Liver (tissue), 9 donors: ENCODE measurements around the gene ABLIM1. TPM values are rescaled to one million over a fixed set of nuclear protein-coding genes. Genes with fewer than 3 reads are reported as not detected.

Experiments used
- DNase-seq: peaks from one replicate; pipeline ENCODE4 v3.0.0-alpha.2; 2017; ENCODE audit warnings: low spot score
- H3K27ac ChIP-seq, 2 donors: one replicate each; pipeline ENCODE4 v1.7.0; 2013; ENCODE audit warnings: inconsistent platforms in 2 of 2, low read length in 2 of 2, control low read depth in 1 of 2, low read depth in 1 of 2, mild to moderate bottlenecking in 1 of 2
- H3K27me3 ChIP-seq, 4 donors: one replicate each; pipeline versions ENCODE4 v1.6.1 to v1.7.0; 2013; ENCODE audit warnings: low read length in 3 of 4, inconsistent platforms in 1 of 4, mild to moderate bottlenecking in 1 of 4, moderate library complexity in 1 of 4; ENCODE audit not compliant: control insufficient read depth in 4 of 4, insufficient read depth in 4 of 4
- H3K36me3 ChIP-seq, 4 donors: one replicate each; pipeline versions ENCODE4 v1.6.1 to v1.7.0; 2013; ENCODE audit warnings: low read length in 3 of 4, mild to moderate bottlenecking in 3 of 4, low read depth in 1 of 4, moderate library complexity in 1 of 4; ENCODE audit not compliant: control insufficient read depth in 4 of 4, insufficient read depth in 3 of 4
- H3K4me1 ChIP-seq, 4 donors: one replicate each; pipeline versions ENCODE4 v1.6.1 to v1.7.0; 2013; ENCODE audit warnings: low read length in 3 of 4, mild to moderate bottlenecking in 3 of 4, moderate library complexity in 1 of 4; ENCODE audit not compliant: control insufficient read depth in 4 of 4, insufficient read depth in 4 of 4
- H3K4me3 ChIP-seq, 3 donors: one replicate each; pipeline versions ENCODE4 v1.6.1 to v1.7.0; 2013; ENCODE audit warnings: low read length in 3 of 3, control low read depth in 1 of 3, low read depth in 1 of 3, mild to moderate bottlenecking in 1 of 3
- H3K9ac ChIP-seq, 2 donors: one replicate each; pipeline ENCODE4 v1.7.0; 2013; ENCODE audit warnings: low read length in 2 of 2, mild to moderate bottlenecking in 2 of 2, moderate library complexity in 2 of 2, control low read depth in 1 of 2, low read depth in 1 of 2
- H3K9me3 ChIP-seq, 4 donors: one replicate each; pipeline versions ENCODE4 v1.6.1 to v1.7.0; 2013; ENCODE audit warnings: low read length in 3 of 4; ENCODE audit not compliant: control insufficient read depth in 4 of 4
- EGR1 ChIP-seq, 2 donors: IDR thresholded peaks; 2 replicates each; pipeline ENCODE4 v1.6.1; 2016 to 2018; ENCODE audit warnings: antibody characterized with exemption in 2 of 2, low read depth in 2 of 2
- FOXA1 ChIP-seq: IDR thresholded peaks from 2 replicates; pipeline ENCODE4 v1.6.1; 2016; ENCODE audit warnings: antibody characterized with exemption
- FOXA2 ChIP-seq: IDR thresholded peaks from 2 replicates; pipeline ENCODE4 v1.6.1; 2016; ENCODE audit warnings: antibody characterized with exemption
- GABPA ChIP-seq, 2 donors: IDR thresholded peaks in 1 of 2; conservative IDR thresholded peaks in 1 of 2; 2 replicates each; pipeline ENCODE4 v1.6.1; 2016; ENCODE audit warnings: antibody characterized with exemption in 2 of 2, mild to moderate bottlenecking in 1 of 2, moderate library complexity in 1 of 2
- HNF4A ChIP-seq, 2 donors: conservative IDR thresholded peaks; 2 replicates each; pipeline ENCODE4 v1.6.1; 2016; ENCODE audit warnings: antibody characterized with exemption in 2 of 2, mild to moderate bottlenecking in 2 of 2
- HNF4G ChIP-seq: IDR thresholded peaks from 2 replicates; pipeline ENCODE4 v1.6.1; 2016; ENCODE audit warnings: antibody characterized with exemption
- JUND ChIP-seq, 2 donors: IDR thresholded peaks; 2 replicates each; pipeline ENCODE4 v1.6.1; 2016; ENCODE audit warnings: antibody characterized with exemption in 2 of 2
- NR2F2 ChIP-seq: IDR thresholded peaks from 2 replicates; pipeline ENCODE4 v1.6.1; 2016; ENCODE audit warnings: antibody characterized with exemption
- RAD21 ChIP-seq, 2 donors: IDR thresholded peaks; 2 replicates each; pipeline ENCODE4 v1.6.1; 2016; ENCODE audit warnings: antibody characterized with exemption in 2 of 2, mild to moderate bottlenecking in 2 of 2
- RXRA ChIP-seq, 2 donors: IDR thresholded peaks; 2 replicates each; pipeline ENCODE4 v1.6.1; 2017 to 2018; ENCODE audit warnings: antibody characterized with exemption in 2 of 2, mild to moderate bottlenecking in 1 of 2
- SP1 ChIP-seq: IDR thresholded peaks from 2 replicates; pipeline ENCODE4 v1.6.1; 2018; ENCODE audit warnings: antibody characterized with exemption, mild to moderate bottlenecking
- TAF1 ChIP-seq: conservative IDR thresholded peaks from 2 replicates; pipeline ENCODE4 v1.6.1; 2016; ENCODE audit warnings: antibody characterized with exemption, mild to moderate bottlenecking
- YY1 ChIP-seq: IDR thresholded peaks from 2 replicates; pipeline ENCODE4 v1.6.1; 2016; ENCODE audit warnings: antibody characterized with exemption, mild to moderate bottlenecking
- WGBS: extraction: QIAGEN DNeasy Blood & Tissue Kit; methylation state at CpG from one replicate; pipeline ENCODE4 v1.1.7; 2013; 5-methylcytosine and 5-hydroxymethylcytosine counted together
- polyA plus RNA-seq, 2 donors: library from polyadenylated mRNA; stranded (reverse) in 1 of 2; unstranded in 1 of 2; fragments of 200-250 nt in 1 of 2; fragments of >200 nt in 1 of 2; fragmentation: Nextera tagmentation in 1 of 2; extraction: Ambion mirVana in 1 of 2; gene quantifications; one replicate each; pipeline versions ENCODE4 v1.2.1 to v1.2.3, GENCODE V29; 2013 to 2015
- total RNA-seq, 2 donors: library from RNA; depleted of rRNA; stranded (reverse); fragments of >200 nt; gene quantifications; one replicate each; pipeline ENCODE4 v1.2.3, GENCODE V29; 2014
- TF ChIP-seq, protein P1 (sequence below): IDR thresholded peaks from 2 replicates; pipeline ENCODE4 v1.6.1; 2016; ENCODE audit warnings: antibody characterized with exemption
- TF ChIP-seq, protein P2 (sequence below): IDR thresholded peaks from 2 replicates; pipeline ENCODE4 v1.6.1; 2016; ENCODE audit warnings: antibody characterized with exemption
- TF ChIP-seq, protein P3 (sequence below): IDR thresholded peaks from 2 replicates; pipeline ENCODE4 v1.6.1; 2016; ENCODE audit warnings: antibody characterized with exemption
- TF ChIP-seq, protein P4 (sequence below): fragments of 150-350 bp; IDR thresholded peaks from 2 replicates; pipeline ENCODE4 v1.5.1; 2017; ENCODE audit warnings: improper control_type of control experiment, low read depth, low read length; ENCODE audit not compliant: missing input control
- TF ChIP-seq, protein P5 (sequence below): IDR thresholded peaks from 2 replicates; pipeline ENCODE4 v1.6.1; 2016; ENCODE audit warnings: antibody characterized with exemption, mild to moderate bottlenecking
- donor health status: healthy.
- donor health status: healthy.
- donor health status: healthy.
- donor health status: healthy.
- donor health status: healthy.

ABLIM1 gene
- total and polyA plus RNA-seq, 4 donors = 10.9 to 31.3 (median 13.1) TPM

DNA sequence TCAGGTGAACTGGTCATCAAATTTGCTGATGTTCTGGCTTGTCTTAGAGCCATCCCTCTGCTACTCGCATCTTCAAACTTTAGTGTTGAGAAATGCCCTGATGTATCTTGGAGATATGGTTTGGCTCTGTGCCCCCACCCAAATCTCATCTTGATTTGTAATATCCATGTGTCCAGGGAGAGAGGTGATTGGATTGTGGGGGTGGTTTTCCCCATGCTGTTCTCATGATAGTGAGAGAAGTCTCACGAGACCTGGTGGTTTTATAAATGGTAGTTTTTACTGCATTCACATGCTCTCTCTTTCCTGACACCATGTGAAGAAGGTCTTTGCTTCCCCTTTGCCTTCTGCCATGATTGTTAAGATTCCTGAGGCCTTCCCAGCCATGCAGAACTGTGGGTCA is 179.8 kb downstream of the ABLIM1 start:
- H3K9ac ChIP-seq = no peak overlapping the region
- H3K9me3 ChIP-seq = no peaks in the 10 kb centered on the region
- 94% methylated on average over 2 of the region's 2 CpGs for WGBS
- H3K36me3 ChIP-seq = peaks cover 0 to 9% (median 3%) of the 10 kb centered on the region in 4 donors
- H3K27ac ChIP-seq = no peak overlapping the region
- H3K4me3 ChIP-seq = no peak overlapping the region
- no peaks in the 10 kb centered on the region for H3K27me3 ChIP-seq
- DNase-seq = no peak
- TF ChIP-seq RAD21 (IDR thresholded peaks at IDR 0.05) (no peak), RXRA (IDR thresholded peaks at IDR 0.05) (no peak), JUND (IDR thresholded peaks at IDR 0.05) (no peak), FOXA2 (no peak), SP1 (no peak), TAF1 (no peak), YY1 (no peak), NR2F2 (no peak), HNF4G (no peak), EGR1 (IDR thresholded peaks at IDR 0.05; ENCODE audit: low read depth in 2 of 2) (no peak), HNF4A (conservative IDR thresholded peaks at IDR 0.05) (no peak), GABPA (IDR thresholded peaks at IDR 0.05 in 1 of 2, conservative IDR thresholded peaks at IDR 0.05 in 1 of 2) (no peak), FOXA1 (no peak)
- TF ChIP-seq, protein P1, sequence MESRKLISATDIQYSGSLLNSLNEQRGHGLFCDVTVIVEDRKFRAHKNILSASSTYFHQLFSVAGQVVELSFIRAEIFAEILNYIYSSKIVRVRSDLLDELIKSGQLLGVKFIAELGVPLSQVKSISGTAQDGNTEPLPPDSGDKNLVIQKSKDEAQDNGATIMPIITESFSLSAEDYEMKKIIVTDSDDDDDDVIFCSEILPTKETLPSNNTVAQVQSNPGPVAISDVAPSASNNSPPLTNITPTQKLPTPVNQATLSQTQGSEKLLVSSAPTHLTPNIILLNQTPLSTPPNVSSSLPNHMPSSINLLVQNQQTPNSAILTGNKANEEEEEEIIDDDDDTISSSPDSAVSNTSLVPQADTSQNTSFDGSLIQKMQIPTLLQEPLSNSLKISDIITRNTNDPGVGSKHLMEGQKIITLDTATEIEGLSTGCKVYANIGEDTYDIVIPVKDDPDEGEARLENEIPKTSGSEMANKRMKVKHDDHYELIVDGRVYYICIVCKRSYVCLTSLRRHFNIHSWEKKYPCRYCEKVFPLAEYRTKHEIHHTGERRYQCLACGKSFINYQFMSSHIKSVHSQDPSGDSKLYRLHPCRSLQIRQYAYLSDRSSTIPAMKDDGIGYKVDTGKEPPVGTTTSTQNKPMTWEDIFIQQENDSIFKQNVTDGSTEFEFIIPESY = no peak
- TF ChIP-seq, protein P2, sequence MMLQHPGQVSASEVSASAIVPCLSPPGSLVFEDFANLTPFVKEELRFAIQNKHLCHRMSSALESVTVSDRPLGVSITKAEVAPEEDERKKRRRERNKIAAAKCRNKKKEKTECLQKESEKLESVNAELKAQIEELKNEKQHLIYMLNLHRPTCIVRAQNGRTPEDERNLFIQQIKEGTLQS = no peak
- TF ChIP-seq, protein P3, sequence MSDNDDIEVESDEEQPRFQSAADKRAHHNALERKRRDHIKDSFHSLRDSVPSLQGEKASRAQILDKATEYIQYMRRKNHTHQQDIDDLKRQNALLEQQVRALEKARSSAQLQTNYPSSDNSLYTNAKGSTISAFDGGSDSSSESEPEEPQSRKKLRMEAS = no peak
- TF ChIP-seq, protein P4, sequence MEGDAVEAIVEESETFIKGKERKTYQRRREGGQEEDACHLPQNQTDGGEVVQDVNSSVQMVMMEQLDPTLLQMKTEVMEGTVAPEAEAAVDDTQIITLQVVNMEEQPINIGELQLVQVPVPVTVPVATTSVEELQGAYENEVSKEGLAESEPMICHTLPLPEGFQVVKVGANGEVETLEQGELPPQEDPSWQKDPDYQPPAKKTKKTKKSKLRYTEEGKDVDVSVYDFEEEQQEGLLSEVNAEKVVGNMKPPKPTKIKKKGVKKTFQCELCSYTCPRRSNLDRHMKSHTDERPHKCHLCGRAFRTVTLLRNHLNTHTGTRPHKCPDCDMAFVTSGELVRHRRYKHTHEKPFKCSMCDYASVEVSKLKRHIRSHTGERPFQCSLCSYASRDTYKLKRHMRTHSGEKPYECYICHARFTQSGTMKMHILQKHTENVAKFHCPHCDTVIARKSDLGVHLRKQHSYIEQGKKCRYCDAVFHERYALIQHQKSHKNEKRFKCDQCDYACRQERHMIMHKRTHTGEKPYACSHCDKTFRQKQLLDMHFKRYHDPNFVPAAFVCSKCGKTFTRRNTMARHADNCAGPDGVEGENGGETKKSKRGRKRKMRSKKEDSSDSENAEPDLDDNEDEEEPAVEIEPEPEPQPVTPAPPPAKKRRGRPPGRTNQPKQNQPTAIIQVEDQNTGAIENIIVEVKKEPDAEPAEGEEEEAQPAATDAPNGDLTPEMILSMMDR = no peak
- TF ChIP-seq, protein P5, sequence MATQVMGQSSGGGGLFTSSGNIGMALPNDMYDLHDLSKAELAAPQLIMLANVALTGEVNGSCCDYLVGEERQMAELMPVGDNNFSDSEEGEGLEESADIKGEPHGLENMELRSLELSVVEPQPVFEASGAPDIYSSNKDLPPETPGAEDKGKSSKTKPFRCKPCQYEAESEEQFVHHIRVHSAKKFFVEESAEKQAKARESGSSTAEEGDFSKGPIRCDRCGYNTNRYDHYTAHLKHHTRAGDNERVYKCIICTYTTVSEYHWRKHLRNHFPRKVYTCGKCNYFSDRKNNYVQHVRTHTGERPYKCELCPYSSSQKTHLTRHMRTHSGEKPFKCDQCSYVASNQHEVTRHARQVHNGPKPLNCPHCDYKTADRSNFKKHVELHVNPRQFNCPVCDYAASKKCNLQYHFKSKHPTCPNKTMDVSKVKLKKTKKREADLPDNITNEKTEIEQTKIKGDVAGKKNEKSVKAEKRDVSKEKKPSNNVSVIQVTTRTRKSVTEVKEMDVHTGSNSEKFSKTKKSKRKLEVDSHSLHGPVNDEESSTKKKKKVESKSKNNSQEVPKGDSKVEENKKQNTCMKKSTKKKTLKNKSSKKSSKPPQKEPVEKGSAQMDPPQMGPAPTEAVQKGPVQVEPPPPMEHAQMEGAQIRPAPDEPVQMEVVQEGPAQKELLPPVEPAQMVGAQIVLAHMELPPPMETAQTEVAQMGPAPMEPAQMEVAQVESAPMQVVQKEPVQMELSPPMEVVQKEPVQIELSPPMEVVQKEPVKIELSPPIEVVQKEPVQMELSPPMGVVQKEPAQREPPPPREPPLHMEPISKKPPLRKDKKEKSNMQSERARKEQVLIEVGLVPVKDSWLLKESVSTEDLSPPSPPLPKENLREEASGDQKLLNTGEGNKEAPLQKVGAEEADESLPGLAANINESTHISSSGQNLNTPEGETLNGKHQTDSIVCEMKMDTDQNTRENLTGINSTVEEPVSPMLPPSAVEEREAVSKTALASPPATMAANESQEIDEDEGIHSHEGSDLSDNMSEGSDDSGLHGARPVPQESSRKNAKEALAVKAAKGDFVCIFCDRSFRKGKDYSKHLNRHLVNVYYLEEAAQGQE = no peak
- peaks cover 0 to 12% (median 8%) of the 10 kb centered on the region in 4 donors for H3K4me1 ChIP-seq
